ENCODE results near the gene TSPAN18.

The TSPAN18 gene

DNA sequence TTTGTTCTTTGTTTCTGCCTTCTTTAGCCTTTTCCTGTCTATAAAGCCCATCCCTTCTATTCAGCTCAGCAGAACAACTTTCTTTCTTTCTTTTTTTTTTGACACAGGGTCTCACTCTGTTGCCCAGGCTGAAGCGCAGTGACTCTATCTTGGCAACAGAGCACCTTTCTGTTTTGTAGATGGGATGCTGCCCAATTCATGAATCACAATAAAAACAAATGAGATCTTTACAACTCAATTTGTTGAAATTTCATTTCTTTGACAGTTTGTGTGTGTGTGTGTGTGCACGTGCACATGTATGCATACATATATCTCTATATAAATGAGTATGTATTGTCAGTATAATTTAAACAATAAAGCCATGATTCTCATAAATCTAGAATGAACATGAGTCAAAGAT lies 25.5 kb downstream of the TSPAN18 start:
- DNase-seq (ENCODE audit: low read depth, low spot score): no peak
- no peak overlapping the region for H3K4me3 ChIP-seq (ENCODE audit: low read length)

GRCh38 chr11:44752713-44753112 lies 26.0 kb downstream of the TSPAN18 start:
- no peak for DNase-seq (ENCODE audit: low read depth, low spot score)
- no peak overlapping the region for H3K4me3 ChIP-seq (ENCODE audit: low read length)

DNA sequence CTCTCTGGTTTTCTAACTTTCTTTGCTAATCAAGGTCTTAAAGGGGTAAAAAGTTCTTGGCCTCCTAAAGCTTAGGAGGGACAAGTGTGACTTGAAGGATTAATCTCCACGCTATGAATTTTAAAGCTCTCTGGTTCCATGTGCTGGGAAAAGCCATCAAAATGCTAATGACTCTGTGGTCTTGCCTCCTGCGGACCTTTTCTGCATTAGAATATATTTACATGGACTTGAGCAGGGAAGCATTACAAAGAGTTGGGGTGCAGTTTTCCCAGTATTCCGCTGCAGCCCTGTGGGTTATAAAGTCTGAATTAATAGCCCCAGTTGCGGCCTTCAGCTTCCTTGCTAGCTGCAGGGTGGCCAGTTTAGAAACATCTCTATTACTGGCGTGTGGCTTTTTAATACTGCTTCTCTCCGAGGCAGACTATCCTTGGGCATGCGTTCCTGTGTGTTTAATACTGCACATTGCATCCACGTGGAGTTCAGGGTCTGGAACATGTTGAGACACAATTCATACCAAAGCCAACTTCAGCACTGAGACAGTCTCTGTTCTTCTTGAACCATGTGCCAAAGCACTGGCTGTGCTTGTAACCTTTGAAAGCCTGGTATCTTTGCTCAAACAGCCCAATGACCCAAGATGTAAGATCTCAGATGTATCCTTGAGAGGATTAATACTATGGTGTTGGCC lies 27.3 kb downstream of the TSPAN18 start:
- DNase-seq (ENCODE audit: low read depth, low spot score): no peak
- no peak overlapping the region for H3K4me3 ChIP-seq (ENCODE audit: low read length)

DNA sequence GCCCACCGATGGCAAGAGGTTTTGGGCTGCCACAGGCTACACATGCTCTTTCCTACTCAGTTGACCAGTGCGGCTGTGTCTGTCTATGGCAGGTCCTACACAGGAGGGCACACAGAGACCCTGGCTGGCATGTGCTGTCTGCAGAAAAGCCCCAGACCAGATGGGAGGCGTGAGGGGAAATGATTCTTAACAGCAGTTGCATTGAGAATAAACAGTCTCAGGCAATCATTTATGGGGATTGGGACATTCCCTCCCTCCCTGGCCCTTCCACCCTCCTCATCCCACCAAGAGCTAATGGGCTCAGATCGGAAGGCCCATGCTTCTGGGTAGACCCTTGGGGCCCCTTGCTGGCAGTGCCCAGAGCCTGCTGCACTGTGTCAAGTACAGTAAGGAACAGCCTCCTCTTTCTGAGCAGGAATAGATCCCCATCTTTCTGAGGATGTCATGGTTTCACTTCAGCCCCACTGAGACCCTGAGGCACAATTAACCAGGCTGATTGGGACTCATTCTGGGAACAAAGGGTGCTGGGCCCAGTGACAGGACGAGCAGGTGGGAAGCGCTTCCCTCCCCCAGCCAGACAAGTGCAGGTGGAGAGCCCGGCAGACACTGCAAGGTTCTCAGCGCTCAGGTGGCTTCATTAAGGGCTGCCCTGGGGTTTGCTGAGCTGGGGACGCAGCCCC lies 28.3 kb downstream of the TSPAN18 start:
- H3K4me3 ChIP-seq (ENCODE audit: low read length): no peak overlapping the region
- DNase-seq (ENCODE audit: low read depth, low spot score): no peak

- H3K4me3 ChIP-seq (ENCODE audit: low read length): no peak overlapping the region
- no peak for DNase-seq (ENCODE audit: low read depth, low spot score)
These were observed 29.1 kb downstream of the TSPAN18 start for GRCh38 chr11:44755556-44756523.

DNA sequence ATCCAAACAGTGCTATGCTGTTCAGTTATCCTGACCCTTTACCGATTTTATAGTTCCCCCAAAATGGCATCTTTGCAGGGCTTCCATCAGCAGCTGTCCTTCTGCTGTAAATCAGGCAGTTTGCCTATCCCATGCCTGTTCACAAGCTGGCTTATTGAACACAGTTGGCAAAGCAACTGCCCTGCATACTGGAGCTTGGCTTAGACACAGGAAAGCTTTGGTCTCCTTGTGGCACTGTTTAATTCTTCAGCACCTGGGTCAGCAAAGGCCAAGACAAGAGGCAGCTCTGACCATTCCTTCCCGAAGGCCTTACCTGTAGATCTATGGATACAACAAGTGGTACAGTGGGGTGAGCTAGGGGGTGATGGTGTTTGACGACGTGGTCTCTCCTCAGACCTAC lies 32.2 kb downstream of the TSPAN18 start:
- no peak overlapping the region for H3K4me3 ChIP-seq (ENCODE audit: low read length)
- no peak for DNase-seq (ENCODE audit: low read depth, low spot score)

DNA sequence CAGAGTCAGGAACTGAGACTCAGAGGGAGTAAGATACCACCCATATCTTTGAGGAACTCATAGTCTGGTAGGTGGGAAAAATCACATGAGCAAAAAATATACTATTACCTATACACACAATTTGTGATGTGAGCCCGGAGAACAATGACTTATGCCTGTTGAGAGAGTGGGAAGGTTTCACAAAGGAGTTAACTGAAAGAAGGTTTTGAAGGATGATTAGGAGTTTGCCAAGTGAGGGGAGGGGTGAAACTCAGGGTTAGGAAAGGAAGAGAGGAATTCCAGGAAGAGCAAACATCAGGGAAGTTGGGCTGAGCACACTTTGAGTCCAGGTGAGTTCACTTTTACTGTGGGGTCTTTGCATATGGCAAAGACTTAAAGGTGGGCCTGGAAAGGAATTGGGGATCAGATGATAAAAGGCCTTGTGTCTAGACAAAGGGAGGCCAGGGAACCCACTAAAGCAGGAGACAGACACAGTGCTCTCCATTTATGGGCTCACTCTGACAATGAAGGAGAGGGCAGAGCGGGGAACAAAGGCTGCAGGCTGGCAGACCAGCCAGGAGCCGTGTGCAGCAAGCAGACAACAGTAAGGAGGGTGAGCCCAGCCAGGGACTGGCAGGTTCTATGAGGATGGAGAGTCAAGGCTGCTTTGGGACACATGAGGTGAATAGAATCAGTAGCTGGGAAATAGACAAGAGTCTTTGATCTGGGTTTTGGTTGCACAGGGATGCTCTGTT lies 33.1 kb downstream of the TSPAN18 start:
- no peak for DNase-seq (ENCODE audit: low read depth, low spot score)
- no peak overlapping the region for H3K4me3 ChIP-seq (ENCODE audit: low read length)

GRCh38 chr11:44760477-44760872 lies 33.7 kb downstream of the TSPAN18 start:
- DNase-seq (ENCODE audit: low read depth, low spot score): no peak

DNA sequence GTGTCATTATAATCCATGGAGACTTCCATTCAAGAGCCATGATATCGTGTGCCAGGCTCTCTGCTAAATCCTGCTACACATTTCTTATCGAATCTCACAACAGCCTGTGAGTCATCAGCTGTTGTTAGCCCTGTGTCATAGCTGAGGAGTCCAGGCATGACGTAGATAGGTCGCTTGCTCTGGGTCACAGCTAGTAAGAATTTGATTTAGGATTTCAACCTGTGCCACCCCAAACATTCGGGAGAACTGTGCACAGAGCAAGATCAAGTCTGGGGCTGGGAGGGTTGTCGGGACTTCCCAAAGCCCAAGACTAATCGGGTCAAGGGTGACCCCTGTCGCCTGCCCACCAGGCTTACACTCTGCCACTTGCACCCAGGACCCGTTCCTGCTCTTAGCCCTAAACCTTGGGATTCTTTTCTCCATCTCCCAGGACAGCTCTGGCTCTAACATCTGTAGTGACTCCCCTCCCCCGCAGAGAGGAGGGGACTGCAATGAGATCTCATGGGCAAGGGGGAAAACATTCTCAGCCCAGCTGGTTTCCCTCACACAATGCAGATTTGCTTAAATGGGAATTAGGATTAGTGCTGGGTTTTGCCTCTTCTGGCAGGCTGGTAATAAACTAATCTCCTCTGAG lies 34.3 kb downstream of the TSPAN18 start:
- no peak for DNase-seq (ENCODE audit: low read depth, low spot score)
- H3K4me3 ChIP-seq (ENCODE audit: low read length): no peak overlapping the region

More at GRCh38 chr11:44760477-44760872, 33.7 kb downstream of the TSPAN18 start:
- H3K4me3 ChIP-seq (ENCODE audit: low read length): no peak overlapping the region

DNA sequence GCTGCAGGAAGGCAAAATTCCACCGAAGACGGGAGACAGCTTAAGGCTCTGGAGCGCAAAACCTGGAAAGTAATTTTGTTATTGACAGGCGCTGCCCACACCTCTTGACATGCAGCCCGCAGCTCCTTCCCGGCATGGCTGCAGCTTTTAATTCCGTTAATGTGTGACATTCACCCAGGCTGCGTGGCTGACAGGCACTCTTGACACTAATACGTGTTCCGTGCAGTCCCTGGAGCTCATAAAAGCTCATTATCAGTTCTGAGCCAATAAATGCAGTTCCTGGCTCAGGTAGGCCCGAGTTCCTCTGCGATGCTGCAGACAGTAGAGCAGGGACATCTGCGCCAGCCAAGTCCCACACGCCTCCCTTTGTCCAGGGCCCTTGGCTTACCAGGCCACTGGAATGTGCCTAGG lies 34.8 kb downstream of the TSPAN18 start:
- DNase-seq (ENCODE audit: low read depth, low spot score): no peak
- H3K4me3 ChIP-seq (ENCODE audit: low read length): no peak overlapping the region

DNA sequence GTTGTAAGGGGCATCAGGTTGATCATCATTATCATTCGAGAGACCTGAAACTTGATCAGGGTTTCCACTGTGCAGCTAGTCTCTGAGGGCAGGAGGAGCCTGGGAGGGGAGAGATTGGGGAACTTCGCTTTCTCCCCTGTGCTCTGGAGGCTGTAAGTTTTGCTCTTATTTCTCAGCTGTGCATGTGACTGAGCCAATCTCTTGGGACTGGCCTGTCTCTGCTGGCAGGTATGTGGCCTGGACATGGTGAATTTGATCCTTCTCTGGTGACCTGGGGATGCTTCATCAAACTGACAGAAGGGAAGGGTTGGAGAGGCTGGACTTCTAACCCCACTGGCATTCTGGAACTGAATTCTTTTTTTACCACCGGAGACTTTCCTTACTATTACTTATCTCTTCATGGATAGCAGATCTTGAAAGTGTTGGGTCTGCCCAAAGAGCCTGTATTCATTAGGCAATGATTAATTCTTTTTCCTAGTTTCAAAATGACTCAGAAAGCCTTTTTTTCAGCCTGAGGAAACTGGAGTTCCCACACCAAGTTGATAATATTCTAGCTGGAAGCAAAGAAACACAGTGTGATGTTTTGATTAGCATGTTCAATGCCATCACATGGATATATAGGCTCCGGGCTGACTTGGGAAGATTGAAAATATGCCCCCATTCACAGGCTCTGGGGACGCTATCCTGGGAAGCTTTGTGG lies 36.5 kb downstream of the TSPAN18 start:
- no peak for DNase-seq (ENCODE audit: low read depth, low spot score)
- H3K4me3 ChIP-seq (ENCODE audit: low read length): no peak overlapping the region

DNA sequence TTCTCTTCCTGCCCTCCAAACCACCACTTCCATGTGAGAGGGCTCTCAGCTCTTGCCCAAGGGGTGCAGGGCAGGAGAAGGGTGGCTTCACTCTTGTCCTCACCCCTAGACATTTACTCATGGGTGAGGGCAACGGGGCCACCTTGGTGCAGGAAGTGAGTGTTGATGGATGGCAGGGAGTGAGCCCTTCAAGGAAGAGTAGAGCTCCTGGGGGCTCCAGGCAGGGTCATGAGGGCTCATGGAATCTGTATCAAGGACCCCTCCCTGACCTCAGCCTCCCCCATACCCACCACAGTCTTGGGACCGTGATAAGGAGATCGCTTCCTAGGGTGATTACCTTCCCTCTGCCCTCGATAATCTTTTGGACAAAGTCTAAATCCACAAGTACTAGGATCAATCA lies 37.8 kb downstream of the TSPAN18 start:
- no peak overlapping the region for H3K4me3 ChIP-seq (ENCODE audit: low read length)
- no peak for DNase-seq (ENCODE audit: low read depth, low spot score)

DNA sequence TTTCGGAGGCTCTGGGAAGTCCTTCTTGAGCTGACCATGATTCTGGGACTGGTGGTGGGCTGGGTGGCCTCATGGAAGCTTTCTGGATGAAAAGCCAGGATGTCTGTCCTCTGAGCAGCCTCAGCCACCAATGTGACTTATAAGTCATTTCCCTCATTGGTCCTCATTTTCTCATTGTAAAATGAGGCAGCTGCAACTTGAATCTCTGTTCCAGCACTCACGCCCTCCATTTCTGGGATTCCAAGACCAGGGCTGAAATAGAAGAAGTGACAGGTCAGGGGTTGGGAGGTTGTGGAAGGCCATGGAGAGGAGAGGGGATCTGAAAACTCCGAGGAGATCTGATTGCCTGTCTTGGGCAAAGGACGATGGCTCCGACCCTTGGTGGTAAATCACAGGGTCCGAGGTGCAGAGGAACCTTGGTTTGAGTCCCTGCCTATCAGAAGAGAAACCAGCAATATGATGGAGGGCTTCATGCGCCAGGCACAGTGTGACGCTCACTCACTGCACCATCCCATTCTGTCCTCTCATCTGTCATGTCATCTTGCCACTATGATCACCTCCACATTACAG lies 38.3 kb downstream of the TSPAN18 start:
- H3K4me3 ChIP-seq (ENCODE audit: low read length): no peak overlapping the region
- DNase-seq (ENCODE audit: low read depth, low spot score): no peak

DNA sequence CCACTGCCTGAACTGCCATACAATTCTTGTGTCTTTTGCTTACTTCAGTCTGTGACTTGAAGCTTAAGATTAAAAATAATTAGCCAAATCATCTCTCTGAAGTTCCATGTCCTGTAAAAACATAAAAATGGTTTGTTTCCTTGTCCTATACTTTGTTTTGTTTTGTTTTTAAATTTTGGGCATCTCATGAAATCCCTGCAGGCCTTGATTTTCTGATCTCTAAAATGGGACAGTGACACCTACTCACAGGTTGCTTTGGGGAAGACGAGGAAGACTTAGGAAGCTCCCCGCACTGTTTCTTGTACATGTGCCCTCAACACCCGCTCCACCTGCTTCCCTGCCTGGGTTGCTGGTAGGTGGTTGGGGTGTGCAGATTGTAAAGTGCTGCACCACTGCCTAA lies 38.9 kb downstream of the TSPAN18 start:
- DNase-seq (ENCODE audit: low read depth, low spot score): no peak
- no peak overlapping the region for H3K4me3 ChIP-seq (ENCODE audit: low read length)

DNA sequence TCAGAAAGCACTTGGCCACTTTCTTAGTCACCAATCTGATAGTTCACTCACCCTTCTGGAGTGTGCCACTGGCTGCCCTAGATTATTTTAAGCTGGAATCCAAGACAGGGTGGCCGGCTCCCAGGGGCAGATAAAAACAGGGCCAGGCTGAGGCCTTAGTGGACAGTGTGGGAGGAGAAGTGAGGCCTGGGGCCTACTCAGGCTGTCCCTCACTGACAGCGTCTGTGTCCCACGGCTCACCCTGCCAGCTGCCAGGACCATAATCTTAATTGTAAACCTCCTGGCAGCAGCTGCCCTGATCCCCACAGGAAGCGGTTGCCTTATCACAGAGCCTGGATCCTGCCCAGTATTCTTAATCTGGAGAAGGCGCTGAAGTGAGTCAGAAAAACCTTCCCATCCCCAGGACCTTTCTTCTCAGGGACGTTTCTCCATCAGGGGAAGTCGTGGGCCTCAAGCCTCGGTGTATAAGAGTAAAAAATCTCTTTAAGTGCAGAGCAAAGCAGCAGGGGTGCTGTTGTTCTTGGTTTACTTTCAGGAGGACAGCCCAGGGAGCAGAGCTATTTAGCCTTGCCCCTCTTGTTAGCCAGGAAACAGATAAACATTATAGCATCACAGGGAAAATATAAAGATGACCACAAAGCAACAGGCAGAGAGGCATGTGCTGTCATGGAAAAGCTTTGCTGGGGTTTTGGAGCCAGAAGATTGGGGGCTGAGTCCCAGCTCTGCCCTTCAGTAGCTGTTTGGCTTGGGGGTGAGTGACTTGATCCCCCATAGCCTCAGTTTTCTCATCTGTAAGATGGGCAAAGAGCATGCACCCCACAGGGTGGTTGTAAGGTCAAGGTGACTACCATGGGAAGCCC lies 39.6 kb downstream of the TSPAN18 start:
- DNase-seq (ENCODE audit: low read depth, low spot score): no peak
- no peak overlapping the region for H3K4me3 ChIP-seq (ENCODE audit: low read length)

DNA sequence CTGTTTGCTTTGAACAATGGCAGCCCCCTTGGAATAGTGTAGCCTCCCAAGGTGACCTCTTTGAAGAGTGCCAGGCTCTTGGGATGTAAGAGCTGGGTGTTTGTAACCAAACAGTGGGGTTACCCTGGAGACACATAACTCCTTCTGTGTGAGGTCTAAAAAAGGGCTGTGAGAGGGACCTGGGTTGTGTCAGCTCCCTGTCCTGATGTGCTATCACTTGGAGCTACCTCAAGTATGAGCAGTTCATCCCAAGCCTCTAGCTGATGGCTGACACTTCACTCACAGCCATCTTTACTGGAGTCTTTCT lies 40.2 kb downstream of the TSPAN18 start:
- no peak overlapping the region for H3K4me3 ChIP-seq (ENCODE audit: low read length)
- no peak for DNase-seq (ENCODE audit: low read depth, low spot score)

- no peak overlapping the region for H3K4me3 ChIP-seq (ENCODE audit: low read length)
- no peak for DNase-seq (ENCODE audit: low read depth, low spot score)
These were observed 40.7 kb downstream of the TSPAN18 start for GRCh38 chr11:44767421-44767820.

Measured in Jurkat, Clone E6-1 (cell line).